GM12878 (cell line): ENCODE measurements around the gene PTPRH. TPM values are rescaled to one million over a fixed set of nuclear protein-coding genes. Genes with fewer than 3 reads are reported as not detected.
A peak's percentile ranks its signal among the peaks of the same experiment; 100 is the strongest.

ENCODE experiments used
- CTCF ChIP-seq, 3 experiments: IDR thresholded peaks in 2 of 3; conservative IDR thresholded peaks in 1 of 3; 2 replicates each; pipeline ENCODE4 v1.5.1; 2011; ENCODE audit warnings: low read depth in 3 of 3, low read length in 3 of 3, mild to moderate bottlenecking in 3 of 3, control low read depth in 2 of 3, moderate library complexity in 2 of 3, inconsistent platforms in 1 of 3, mixed read lengths in 1 of 3; ENCODE audit not compliant: control insufficient read depth in 2 of 3, insufficient read depth in 1 of 3; ENCODE audit errors: extremely low read depth in 1 of 3
- E2F8 ChIP-seq: fragments of 450-650 bp; IDR thresholded peaks from 2 replicates; pipeline ENCODE4 v1.6.1; 2018; ENCODE audit warnings: mild to moderate bottlenecking, low read depth, moderate library complexity; ENCODE audit not compliant: partially characterized antibody
- E4F1 ChIP-seq: fragments of 450-650 bp; IDR thresholded peaks from 2 replicates; pipeline ENCODE4 v1.6.1; 2018; ENCODE audit warnings: borderline replicate concordance, mild to moderate bottlenecking; ENCODE audit not compliant: partially characterized antibody
- FOXK2 ChIP-seq: fragments of 450-650 bp; IDR thresholded peaks from 2 replicates; pipeline ENCODE4 v1.6.1; 2017; ENCODE audit warnings: mild to moderate bottlenecking, moderate library complexity
- FOXM1 ChIP-seq: IDR thresholded peaks from 2 replicates; pipeline ENCODE4 v1.6.1; 2012; ENCODE audit warnings: low read depth, mild to moderate bottlenecking, inconsistent platforms, low read length, moderate library complexity
- HSF1 ChIP-seq: fragments of 150-350 bp; IDR thresholded peaks from 2 replicates; pipeline ENCODE4 v1.6.1; 2014; ENCODE audit warnings: mild to moderate bottlenecking, low read depth, low read length
- JUND ChIP-seq: IDR thresholded peaks from 2 replicates; pipeline ENCODE4 v1.6.1; 2012; ENCODE audit warnings: low read depth, mild to moderate bottlenecking, low read length, improper control_type of control experiment, moderate library complexity
- LARP7 ChIP-seq: fragments of 450-650 bp; IDR thresholded peaks from 2 replicates; pipeline ENCODE4 v1.6.1; 2017; ENCODE audit warnings: mild to moderate bottlenecking
- MEF2B ChIP-seq: fragments of 450-650 bp; IDR thresholded peaks from 2 replicates; pipeline ENCODE4 v1.6.1; 2018; ENCODE audit warnings: mild to moderate bottlenecking, moderate library complexity; ENCODE audit not compliant: partially characterized antibody, poor library complexity, severe bottlenecking
- MXI1 ChIP-seq: fragments of 150-350 bp; IDR thresholded peaks from 2 replicates; pipeline ENCODE4 v1.6.1; 2011; ENCODE audit warnings: low read depth, mild to moderate bottlenecking, inconsistent platforms, low read length, improper control_type of control experiment
- NFIC ChIP-seq: IDR thresholded peaks from 2 replicates; pipeline ENCODE4 v1.6.1; 2012; ENCODE audit warnings: low read depth, mild to moderate bottlenecking, inconsistent platforms, low read length, moderate library complexity
- POLR2AphosphoS2 ChIP-seq: IDR thresholded peaks from 2 replicates; pipeline ENCODE4 v1.6.1; 2011; ENCODE audit warnings: low read depth, mild to moderate bottlenecking, low read length, improper control_type of control experiment, moderate library complexity
- RB1 ChIP-seq: fragments of 450-650 bp; formaldehyde crosslinking; IDR thresholded peaks from 2 replicates; pipeline ENCODE4 v1.6.1; 2017; ENCODE audit warnings: mild to moderate bottlenecking, borderline replicate concordance
- SIN3A ChIP-seq: IDR thresholded peaks from 2 replicates; pipeline ENCODE4 v1.6.1; 2012; ENCODE audit warnings: low read depth, low read length, improper control_type of control experiment
- SMARCA5 ChIP-seq: fragments of 450-650 bp; IDR thresholded peaks from 2 replicates; pipeline ENCODE4 v1.6.1; 2017; ENCODE audit warnings: mild to moderate bottlenecking
- SUZ12 ChIP-seq: fragments of 200-600 bp; sonication (generic); IDR thresholded peaks from one replicate; pipeline ENCODE4 v1.6.1; 2018; ENCODE audit warnings: antibody characterized with exemption, mild to moderate bottlenecking; ENCODE audit not compliant: unreplicated experiment
- TBL1XR1 ChIP-seq: IDR thresholded peaks from 2 replicates; pipeline ENCODE4 v1.6.1; 2012; ENCODE audit warnings: low read depth, low read length, improper control_type of control experiment
- TCF12 ChIP-seq: IDR thresholded peaks from 2 replicates; pipeline ENCODE4 v1.6.1; 2011; ENCODE audit warnings: low read depth, mild to moderate bottlenecking, low read length
- WRNIP1 ChIP-seq: IDR thresholded peaks from 2 replicates; pipeline ENCODE4 v1.6.1; 2011; ENCODE audit warnings: low read depth, low read length, improper control_type of control experiment, borderline replicate concordance
- ZNF24 ChIP-seq: fragments of 450-650 bp; IDR thresholded peaks from 2 replicates; pipeline ENCODE4 v1.6.1; 2017; ENCODE audit warnings: antibody characterized with exemption, mild to moderate bottlenecking
- polyA plus RNA-seq, 11 experiments: library from polyadenylated mRNA; depleted of rRNA in 4 of 11; unstranded in 6 of 11; stranded (reverse) in 5 of 11; fragments of >200 nt; fragmentation: Nextera tagmentation in 4 of 11; fragmentation: Illumina TruSeq in 1 of 11; extraction: Ambion mirVana in 4 of 11; extraction: Trizol in 1 of 11; gene quantifications; 1 replicate in 1 of 11; 2 replicates in 10 of 11; pipeline versions ENCODE4 v1.2.1 to v1.2.3, GENCODE V29; 2011 to 2016; ENCODE audit warnings: inconsistent platforms in 2 of 11, missing spikeins in 2 of 11, low read depth in 1 of 11
- total RNA-seq, 4 experiments: library from RNA; depleted of rRNA in 3 of 4; stranded (reverse); fragments of >200 nt in 3 of 4; fragmentation: Illumina TruSeq in 1 of 4; extraction: Trizol in 1 of 4; gene quantifications; 2 replicates each; pipeline versions ENCODE4 v1.2.1 to v1.2.3, GENCODE V29; 2013 to 2021

The PTPRH gene
- total and polyA plus RNA-seq, 10 of the 15 experiments (the other 5 are each of a cell fraction or from before 2014, with no cell fraction given) = 0.08 TPM; not detected in 9

GRCh38 chr19:55166530-55167268 lies 42.6 kb downstream of the PTPRH start, which contains the start of gene DNAAF3 (continued):
- TF ChIP-seq E2F8 (no peak), JUND (peak; percentile 47; the same call in 1 of the 2 replicates), ZNF24 (no peak), MXI1 (no peak), CTCF (IDR thresholded peaks at IDR 0.05 in 2 of 3, conservative IDR thresholded peaks at IDR 0.05 in 1 of 3; ENCODE audit: control insufficient read depth in 2 of 3, extremely low read depth in 1 of 3, insufficient read depth in 1 of 3, low read depth in 3 of 3, low read length in 3 of 3) (no peak), SIN3A (no peak), NFIC (no peak), FOXM1 (no peak), TCF12 (no peak), FOXK2 (peak; percentile 92), SMARCA5 (no peak), MEF2B (no peak), E4F1 (peak; percentile 16), LARP7 (no peak), TBL1XR1 (no peak), POLR2AphosphoS2 (no peak), WRNIP1 (no peak), SUZ12 (no peak), RB1 (no peak), HSF1 (no peak)
